GM12875 (cell line): ENCODE measurements around the gene ANP32A.
"Not testable (repeated sequence)": the region's sequence is repeated elsewhere in the genome, so short reads cannot be mapped to it uniquely, and the experiment has no call there.

Experiments used
- H3K4me3 ChIP-seq: one replicate; pipeline ENCODE4 v1.5.1; 2011; ENCODE audit warnings: low read depth, low read length, control low read depth
- CTCF ChIP-seq: IDR thresholded peaks from 2 replicates; pipeline ENCODE4 v1.5.1; 2011; ENCODE audit warnings: low read depth, mild to moderate bottlenecking, control low read depth, inconsistent platforms, low read length, moderate library complexity, borderline replicate concordance; ENCODE audit not compliant: insufficient read depth

The ANP32A gene

DNA sequence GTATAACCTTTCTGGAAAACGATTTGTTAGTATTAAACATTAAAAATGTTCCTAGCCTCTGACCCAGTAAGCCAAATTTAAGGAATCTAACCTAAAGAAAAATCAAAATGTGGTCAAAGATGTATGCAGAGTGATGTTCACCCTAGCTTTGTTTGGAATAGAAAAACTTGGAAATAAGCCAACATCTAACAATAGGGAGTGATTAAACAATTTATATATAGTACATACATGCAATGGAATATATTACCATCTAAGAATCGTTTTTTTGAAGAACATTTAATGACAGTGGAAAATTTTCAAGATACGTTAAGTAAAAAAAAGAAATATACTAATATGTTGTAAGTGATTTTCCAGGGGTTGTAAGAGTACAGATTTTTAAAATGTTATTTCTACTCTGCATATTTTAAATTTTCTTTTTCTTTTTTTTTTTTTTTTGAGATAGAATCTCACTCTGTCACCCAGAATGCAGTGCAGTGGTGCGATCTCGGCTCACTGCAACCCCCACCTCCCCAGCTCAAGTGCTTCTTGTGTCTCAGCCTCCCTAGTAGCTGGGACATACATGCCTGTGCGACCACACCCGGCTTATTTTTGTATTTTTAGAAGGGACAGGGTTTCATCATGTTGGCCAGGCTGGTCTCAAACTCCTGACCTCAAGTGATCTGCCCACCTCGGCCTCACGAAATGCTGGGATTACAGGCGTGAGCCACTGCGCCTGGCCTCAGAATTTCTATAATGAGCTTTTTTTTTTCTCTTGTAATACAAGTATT lies 54.9 kb downstream of the ANP32A start:
- H3K4me3 ChIP-seq, result no peak overlapping the region
- no peak for TF ChIP-seq CTCF

- no peak for TF ChIP-seq CTCF
- no peak overlapping the region for H3K4me3 ChIP-seq
Measured at GRCh38 chr15:68764090-68764489, 56.6 kb downstream of the ANP32A start.

DNA sequence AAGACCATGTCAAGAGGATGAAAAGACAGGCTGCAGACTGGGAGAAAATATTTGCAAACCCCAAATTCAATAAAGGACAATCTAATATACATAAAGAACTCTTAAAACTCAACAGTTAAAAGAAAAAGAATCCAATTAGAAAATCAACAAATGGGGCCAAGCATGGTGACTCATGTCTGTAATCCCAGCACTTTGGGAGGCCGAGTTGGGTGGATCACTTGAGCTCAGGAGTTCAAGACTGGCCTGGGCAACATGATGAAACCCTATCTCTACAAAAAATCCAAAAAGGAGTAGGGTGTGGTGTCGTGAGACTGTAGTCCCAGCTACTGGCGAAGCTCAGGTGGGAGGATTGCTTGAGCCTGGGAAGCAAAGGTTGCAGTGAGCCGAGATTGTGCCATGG lies 57.6 kb downstream of the ANP32A start:
- no peak for TF ChIP-seq CTCF
- no peak overlapping the region for H3K4me3 ChIP-seq

DNA sequence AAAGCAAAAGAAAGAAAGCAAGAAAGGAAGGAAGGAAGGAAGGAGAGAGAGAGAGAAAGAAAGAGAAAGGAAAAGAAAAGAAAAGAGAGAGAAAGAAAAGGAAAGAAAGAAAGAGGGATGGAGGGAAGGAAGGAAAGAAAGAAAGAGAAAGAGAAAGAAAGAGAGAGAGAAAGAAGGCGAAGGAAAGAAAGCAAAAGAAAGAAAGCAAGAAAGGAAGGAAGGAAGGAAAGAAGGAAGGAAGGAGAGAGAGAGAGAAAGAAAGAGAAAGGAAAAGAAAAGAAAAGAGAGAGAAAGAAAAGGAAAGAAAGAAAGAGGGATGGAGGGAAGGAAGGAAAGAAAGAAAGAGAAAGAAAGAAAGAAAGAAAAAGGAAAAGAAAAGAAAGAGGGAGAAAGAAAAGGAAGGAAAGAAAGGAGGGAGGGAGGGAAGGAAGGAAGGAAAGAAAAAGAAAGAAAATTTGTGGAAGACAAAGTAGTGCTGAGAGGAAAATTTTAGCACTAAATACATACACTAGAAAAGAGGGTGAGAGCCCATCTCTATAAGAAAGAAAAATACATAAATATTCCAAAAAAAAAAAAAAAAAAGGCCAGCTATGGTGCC lies 60.6 kb downstream of the ANP32A start:
- H3K4me3 ChIP-seq, result not testable (repeated sequence)

DNA sequence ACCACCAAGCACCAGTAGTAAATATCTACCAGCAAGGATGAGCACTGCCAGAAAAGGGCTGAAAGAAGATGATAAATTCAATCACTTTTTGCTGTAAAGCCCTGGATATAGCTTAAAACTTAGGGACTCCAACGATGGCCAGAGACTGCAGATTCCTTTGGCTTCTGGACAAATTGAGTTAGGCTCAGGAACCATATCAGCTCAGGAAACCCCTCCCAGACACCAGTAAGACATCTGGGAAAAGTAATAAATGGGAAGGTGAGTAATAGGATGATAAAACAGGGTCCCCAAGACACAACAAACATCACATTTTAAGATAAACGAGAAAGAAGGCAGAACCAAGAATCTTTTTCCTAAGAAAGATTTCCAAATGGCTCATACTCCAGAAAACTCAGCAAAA lies 65.0 kb downstream of the ANP32A start:
- no peak for TF ChIP-seq CTCF
- H3K4me3 ChIP-seq, result no peak overlapping the region

- no peak overlapping the region for H3K4me3 ChIP-seq
- TF ChIP-seq CTCF, result no peak
Measured at GRCh38 chr15:68751622-68752021, 69.1 kb downstream of the ANP32A start.

DNA sequence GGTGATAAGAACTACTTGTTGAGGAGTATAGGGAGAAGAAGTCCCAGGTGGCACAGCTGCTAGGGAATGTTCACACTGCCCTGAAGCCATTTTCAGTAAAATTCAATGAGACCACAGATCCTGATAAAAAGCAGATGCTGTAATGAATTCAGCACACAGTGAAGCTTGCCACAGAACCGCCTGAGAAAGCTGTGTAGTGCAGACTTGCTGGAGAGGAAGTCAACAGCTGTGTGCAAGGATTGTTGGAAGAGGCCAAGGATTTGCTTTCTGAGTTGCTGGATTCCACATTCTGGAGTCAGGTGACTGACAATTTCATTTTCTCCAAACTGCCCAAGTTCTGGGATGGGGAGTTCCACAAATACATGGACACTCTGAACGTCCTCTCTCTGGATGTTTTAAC lies 70.9 kb downstream of the ANP32A start:
- TF ChIP-seq CTCF, result no peak
- H3K4me3 ChIP-seq, result no peak overlapping the region

- TF ChIP-seq CTCF, result no peak
- H3K4me3 ChIP-seq, result no peak overlapping the region
Measured at GRCh38 chr15:68749365-68749764, 71.3 kb downstream of the ANP32A start.
